Frontal cortex (tissue), 4 donors: ENCODE results near the gene ASIC3. TPM values are rescaled to one million over a fixed set of nuclear protein-coding genes. Genes with fewer than 3 reads are reported as not detected.

Experiments
- DNase-seq, 2 donors: peaks; one replicate each; pipeline ENCODE4 v3.0.0; 2012; ENCODE audit warnings: low spot score in 2 of 2
- FAIRE-seq: peaks from 2 replicates; lab custom pipeline; 2012; peaks lifted over from hg19 to GRCh38; lab: Jason Lieb, UNC
- total RNA-seq: library from RNA; depleted of rRNA; stranded (reverse); fragments of >200 nt; gene quantifications from one replicate; pipeline ENCODE4 v1.2.3, GENCODE V29; 2014
- donor health status: control.
- donor health status: control.
- donor health status: control.

Gene ASIC3
- total RNA-seq, 1 donor from 2014 or later, result 0.82 TPM

DNA sequence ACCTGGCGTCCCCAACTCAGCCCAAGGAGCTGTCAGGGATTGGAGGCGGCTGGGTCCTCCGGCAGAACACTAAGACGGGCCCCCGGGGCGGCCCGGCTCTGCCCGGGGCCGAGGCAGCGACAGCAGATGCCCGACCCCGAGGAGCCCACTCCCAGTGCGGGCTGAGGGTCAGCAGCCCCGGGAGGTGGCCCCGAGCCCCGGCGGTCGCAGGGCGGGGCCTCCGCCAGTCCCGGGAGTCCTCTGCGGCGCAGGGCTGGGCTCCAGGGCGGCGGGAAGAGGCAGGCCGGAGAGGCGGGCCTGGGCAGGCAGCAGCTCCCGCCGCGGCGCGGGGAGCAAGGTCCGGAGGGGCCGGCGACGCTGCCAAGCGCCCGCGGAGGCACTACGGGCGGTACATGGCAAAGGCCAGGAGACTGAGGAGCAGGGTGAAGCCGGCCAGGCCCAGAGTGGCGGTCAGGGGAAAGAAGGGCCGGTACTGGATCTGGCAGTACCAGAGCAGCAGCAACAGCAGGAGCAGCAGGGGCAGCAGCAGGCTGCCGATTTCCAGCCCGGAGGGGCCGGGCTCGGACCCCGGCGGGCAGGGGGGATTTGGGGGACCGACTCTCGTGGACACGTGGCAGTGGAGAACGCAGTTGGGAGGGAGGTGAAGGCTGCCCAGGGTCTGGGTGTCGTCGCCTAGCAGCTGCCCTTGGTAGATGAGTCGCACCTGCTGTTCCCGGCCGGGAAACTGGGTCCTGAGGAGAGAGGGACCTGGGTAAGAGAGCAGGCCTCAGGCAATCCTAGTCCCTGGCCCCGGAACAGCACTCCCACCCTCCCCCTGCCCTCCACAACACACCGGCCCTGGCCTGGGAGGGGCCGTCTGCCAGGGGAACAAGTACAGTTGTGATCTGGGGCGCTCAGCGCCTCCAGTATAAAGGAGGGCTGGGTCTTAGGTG is 33.1 kb downstream of the ASIC3 start:
- no peak for DNase-seq
- FAIRE-seq, result no peak

DNA sequence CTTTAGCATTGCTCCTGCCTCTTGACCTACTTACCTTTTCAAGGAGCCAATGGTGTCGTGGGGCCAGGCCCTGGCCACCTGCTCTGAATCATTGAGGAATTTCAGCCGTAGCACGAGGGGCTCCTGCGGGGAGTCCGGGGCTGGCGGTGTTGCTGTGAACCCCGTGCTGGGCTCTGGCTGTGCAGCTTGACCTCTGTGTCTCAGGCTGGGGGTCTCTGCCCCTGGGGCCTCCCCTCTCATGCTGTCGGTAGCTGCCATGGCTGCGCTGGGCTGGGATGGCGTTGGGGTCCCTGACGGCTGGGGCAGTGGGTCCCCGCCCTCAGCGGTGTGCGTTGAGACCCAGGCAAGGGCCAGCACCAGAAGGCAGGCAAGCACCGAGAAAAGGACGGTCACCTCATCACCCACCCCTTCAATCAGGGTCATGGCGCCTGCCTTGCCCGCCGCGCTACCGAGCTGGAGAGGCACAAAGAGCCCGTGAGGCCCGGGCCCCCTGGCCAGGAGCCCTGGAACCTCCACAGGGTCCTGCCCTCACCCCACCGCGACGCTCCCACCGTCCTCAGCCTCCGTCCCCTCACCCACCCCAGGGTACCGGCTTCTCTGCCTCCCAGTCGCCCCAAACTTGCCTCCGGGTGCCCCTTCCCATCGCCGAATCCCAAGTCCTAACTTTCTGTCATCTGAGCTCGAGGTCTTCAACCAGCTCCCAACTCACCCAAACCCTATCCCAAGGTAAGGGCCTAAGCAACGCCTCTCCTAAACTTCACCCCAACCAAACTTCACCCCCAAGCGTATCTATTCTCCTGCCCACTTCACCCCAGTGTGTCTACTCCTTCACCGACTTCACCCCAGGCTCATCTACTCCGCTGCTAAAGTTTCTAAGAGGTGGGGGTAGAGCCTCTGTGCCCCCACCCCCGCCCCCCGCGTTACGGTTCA is 34.1 kb downstream of the ASIC3 start:
- DNase-seq (no peak), FAIRE-seq (no peak)

DNA sequence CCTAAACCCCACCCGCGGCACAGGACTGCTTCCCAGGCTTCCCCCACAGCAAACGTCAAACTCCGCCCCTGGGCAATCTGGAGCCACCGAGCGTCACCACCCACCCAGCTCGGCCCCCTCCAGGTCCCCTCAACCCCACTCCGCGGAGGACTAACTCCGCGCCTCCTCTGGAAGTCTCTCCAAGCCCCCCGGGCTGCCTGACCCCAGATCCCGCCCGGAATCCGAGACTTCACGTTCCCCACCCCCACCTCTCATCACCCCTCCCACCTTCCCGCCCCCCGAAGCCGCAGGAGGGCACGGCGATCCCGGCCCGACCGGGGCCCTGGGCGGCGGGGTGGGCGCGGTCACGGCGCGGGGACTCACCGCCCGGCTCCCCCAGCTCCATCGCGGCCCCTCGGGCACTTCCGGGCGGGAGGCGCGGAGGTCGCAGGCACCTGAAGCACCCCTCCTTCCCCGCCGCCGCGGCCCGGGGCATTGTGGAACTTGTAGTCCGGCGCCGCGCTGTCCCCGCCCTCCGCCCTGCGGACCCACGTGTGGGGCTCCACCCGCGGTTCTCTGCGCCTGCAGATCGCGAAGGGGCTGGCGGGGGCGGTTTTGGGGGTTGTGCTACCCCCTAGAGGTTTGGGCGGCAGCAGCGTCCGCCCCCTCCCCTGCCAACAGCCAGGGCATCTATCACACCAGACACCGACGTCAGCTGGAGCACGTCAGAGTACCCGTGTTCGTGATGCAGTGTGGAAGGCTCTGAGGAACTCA is 34.9 kb downstream of the ASIC3 start, which contains the start of gene TMUB1:
TSS of gene TMUB1 (minus strand) at position 423 of the 753 bp plus-strand sequence. CDS start 930 bp downstream, outside the sequence.
- DNase-seq (peak; percentile 66 to 80), FAIRE-seq (no peak)

DNA sequence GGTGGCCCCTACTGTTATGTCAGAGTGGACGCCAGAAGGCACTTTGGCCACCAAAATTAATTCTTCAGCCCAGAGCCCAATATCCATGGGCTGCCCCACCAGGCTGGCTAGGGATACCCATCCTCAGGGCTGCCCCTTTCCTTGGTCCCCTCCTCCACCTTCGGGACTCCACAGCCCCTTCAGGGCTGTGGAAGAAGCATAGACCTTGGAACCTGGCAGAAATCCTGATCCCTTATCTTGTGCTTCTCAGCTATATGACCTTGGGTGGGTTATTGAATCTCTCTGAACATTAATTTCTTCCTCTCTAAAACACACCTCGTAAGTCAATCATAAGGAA is 35.5 kb downstream of the ASIC3 start:
- FAIRE-seq, result no peak

GRCh38 chr7:151085329-151085690 is 37.0 kb downstream of the ASIC3 start:
- no peak for DNase-seq
- FAIRE-seq, result no peak

More for the DNA sequence above, 35.5 kb downstream of the ASIC3 start:
- no peak for DNase-seq

GRCh38 chr7:151085691-151086620 is 37.6 kb downstream of the ASIC3 start, which contains the start of gene AGAP3:
Gene AGAP3, plus strand, starts transcription at chr7:151086475. Its CDS starts 267 bp downstream, at chr7:151086742.
- DNase-seq (peak; percentile 95 to 98), FAIRE-seq (no peak)

DNA sequence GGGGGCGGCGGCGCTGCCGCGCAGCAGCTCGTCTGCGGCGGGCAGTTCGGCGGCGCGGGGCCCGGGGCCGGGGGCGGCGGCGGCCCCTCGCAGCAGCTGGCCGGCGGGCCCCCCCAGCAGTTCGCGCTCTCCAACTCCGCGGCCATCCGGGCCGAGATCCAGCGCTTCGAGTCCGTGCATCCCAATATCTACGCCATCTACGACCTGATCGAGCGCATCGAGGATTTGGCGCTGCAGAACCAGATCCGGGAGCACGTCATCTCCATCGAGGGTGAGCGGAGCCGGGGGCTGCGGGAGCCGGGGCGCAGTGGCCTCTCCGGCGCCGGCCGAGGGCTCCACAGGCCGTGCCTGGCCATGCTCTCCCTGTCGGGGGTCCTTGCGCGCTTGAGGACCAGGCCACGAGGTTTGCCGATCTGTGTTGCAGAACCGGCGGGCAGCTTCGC is 38.5 kb downstream of the ASIC3 start:
- no peak for FAIRE-seq
- no peak for DNase-seq

DNA sequence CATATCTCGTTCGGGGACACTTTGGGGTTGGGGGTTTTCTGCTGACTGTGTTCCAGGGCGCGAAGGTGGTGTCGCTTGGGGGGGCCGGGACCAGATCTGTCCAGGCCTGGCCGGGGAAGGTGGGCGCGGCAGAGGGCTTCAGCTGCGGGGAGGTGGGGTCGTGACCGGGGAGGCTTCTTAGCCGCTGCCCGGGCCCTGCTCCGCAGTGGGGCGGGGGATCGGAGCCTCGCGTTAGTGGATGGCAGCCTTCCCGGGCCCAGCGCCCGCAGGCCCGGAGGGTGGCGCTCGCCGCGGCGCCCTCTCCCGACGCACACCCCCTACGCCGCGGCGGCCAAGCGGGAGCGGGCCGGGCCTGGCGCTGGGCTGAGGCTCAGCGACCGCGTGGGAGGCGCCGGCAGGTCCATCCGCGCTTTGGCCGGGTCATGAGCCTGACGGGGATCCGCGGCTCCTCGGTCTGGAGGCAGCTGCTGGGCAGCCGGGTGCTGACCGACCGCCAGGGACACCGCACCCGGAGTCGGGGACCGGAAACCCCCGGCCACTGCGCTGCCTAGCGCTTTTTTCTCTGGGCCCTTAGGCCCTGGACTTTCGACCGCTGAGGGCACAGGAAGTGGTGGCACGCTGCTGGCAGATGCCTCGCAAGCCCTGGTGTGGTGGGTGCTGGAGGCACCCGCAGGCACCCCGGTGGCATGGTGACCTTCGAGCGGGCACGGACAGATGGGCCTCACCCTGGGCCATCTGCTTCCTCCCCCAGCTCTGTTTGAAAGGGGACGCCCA is 39.1 kb downstream of the ASIC3 start:
- DNase-seq (peak; percentile 66 to 84), FAIRE-seq (no peak)

DNA sequence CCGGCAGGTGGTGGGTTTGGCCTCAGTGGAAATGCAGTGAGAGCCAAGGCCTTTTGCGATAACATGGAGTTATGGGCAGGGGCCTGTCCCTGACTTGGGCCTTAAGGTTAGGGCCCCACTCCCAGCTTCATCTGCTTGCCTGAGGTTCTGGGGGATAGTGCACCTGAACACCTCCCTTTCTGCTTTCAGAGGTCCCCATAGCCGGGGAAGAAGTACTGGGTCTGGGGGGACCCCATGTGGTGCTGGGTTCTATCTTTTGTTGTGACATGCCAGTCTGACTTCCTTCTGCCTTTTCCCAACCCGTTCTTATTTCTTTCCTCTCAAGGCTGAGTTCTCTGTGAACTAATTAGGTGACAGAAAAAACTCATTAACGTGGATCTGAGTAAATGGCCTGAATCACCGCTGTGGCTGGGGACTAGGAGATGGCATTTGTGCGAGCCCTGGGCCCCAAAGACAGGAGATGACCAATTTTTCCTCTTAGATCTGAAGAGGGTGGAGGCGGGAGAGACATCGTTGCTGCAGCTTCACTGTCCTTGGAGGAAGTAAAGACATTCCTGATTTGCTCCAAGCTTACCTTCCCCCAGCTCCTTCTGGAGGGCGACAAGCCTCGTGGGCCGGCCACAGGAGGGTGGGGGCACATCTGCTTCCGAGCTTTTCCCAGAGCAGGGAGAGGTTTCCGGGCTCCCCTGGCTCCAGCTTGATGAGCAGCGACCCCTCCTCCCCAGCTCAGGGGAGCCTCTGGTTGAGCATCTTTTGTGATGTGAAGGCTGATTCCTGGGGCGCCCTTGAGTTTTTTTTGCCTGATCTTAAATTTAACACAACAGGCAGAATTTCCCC is 39.9 kb downstream of the ASIC3 start:
- FAIRE-seq (no peak), DNase-seq (no peak)

- DNase-seq, result no peak
- no peak for FAIRE-seq
Observed at GRCh38 chr7:151088856-151089699, 40.7 kb downstream of the ASIC3 start.

DNA sequence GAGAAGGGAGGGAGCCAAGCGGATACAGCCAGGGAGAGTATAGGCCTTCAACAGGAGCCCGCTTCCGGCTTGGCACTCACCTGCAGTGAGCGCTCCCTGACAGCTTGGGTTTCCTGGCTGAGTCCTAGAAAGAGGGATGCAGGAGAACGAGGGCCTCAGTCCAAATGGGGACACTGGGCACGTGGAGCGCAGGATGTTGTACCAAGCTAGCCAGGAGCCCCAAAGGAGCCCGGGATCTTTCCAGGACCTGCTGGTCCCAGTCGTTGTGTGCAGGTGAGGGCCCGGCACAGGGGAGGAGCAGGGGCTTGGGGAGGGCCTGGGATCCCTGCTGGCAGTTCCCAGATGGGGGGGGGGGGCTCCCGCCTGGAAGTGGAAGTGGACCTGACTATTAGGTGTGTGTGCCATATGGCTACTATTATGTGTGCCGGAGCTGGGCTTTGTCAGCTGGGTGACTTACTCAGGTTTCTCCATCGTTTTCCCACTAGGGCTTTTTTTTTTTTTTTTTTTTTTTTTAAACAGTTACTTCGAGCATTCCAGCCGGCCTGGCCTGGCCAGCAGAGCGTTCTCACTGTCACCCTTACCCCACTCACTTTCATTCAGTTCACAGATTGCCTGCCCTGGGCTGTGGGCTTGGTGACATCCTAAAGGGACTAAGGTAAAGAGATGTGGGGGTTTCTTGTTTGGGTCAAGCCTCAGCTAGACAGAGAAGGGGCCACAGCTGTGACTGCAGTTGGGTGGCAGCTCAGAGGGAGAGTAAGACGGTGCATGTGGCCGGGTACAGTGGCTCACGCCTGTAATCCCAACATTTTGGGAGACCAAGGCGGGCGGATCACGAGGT is 41.8 kb downstream of the ASIC3 start:
- FAIRE-seq (no peak), DNase-seq (no peak)

DNA sequence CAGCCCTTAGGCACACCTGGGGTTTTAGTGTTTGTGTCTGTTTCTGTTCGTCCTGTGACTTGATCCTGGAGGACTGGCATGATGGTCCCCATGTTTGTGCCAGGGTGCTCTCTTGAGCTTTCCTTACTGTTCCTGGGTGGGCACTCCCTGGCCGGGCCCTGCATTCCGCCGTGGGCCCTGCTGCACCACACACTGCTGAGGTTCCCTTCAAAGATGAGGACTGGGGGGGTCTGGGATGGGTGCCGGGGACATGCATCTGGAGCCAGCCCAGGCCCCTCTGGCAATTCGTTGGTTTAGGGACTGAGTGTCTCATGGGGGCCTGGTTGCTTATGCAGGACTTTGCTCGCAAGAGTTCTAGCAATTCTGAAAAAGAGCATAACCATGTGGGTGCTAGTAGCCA is 42.7 kb downstream of the ASIC3 start:
- FAIRE-seq (no peak), DNase-seq (no peak)

DNA sequence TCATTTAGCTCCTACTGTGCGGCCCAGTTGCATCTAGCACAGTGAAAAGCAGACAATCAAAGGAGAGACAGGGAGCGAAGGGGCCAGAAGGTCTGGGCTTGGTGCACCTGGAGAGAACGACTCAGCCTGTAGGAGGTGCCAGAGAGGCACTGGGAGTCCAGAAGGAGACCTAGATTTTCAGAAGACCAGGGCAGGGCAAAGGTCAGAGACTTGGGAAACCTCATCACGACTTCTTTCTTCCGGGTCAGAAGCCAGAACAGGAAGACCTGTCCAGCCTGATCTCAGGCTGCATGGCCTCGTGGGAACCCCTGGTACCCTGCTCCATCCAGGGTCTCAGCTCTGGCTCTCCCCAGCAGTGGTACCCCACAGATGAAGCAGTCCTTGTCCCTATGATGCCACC is 43.1 kb downstream of the ASIC3 start:
- FAIRE-seq, result no peak

GRCh38 chr7:151091988-151092387 is 43.7 kb downstream of the ASIC3 start:
- DNase-seq, result no peak
- no peak for FAIRE-seq

More for the DNA sequence above, 43.1 kb downstream of the ASIC3 start:
- no peak for DNase-seq

- DNase-seq (no peak), FAIRE-seq (no peak)
Observed at GRCh38 chr7:151093748-151094147, 45.4 kb downstream of the ASIC3 start.
